H54 (cell line): ENCODE data around the gene ATXN1.
A peak's percentile ranks its signal among the peaks of the same experiment; 100 is the strongest.

Experiments
- DNase-seq: peaks from one replicate; pipeline ENCODE4 v3.0.0; 2011; ENCODE audit warnings: low spot score, mixed read lengths; ENCODE audit not compliant: insufficient read length
- FAIRE-seq: peaks from 3 replicates; lab custom pipeline; 2011; peaks lifted over from hg19 to GRCh38; lab: Jason Lieb, UNC
- POLR2A ChIP-seq: IDR thresholded peaks from 2 replicates; pipeline ENCODE4 v1.6.1; 2011; ENCODE audit warnings: low read depth, mild to moderate bottlenecking, low read length

ATXN1 gene

DNA sequence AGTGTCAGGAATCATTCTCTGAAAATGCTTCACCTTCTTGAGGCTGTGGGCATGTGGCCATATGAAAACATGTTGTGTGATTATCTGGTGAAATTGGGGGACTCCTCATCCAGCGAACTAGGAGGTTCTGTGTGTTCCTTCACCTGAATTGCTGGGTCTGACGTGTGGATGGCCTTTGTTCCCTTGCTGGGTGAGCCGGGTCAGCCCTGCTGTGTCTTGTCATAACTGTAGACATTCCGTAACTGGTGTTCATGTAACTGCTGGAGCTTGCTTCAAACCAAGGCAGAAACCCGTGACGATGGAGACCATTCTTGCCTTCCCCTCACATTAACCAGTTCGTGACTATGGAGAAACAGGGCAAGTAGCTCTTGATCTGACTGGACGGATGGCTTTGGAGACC is 399.4 kb downstream of the ATXN1 start:
- DNase-seq (no peak), FAIRE-seq (no peak)
- no peak for TF ChIP-seq POLR2A

- DNase-seq, result no peak
- TF ChIP-seq POLR2A, result no peak
- no peak for FAIRE-seq
Measured at GRCh38 chr6:16361121-16361520, 400.1 kb downstream of the ATXN1 start.

GRCh38 chr6:16360365-16360764 is 400.9 kb downstream of the ATXN1 start:
- no peak for DNase-seq

DNA sequence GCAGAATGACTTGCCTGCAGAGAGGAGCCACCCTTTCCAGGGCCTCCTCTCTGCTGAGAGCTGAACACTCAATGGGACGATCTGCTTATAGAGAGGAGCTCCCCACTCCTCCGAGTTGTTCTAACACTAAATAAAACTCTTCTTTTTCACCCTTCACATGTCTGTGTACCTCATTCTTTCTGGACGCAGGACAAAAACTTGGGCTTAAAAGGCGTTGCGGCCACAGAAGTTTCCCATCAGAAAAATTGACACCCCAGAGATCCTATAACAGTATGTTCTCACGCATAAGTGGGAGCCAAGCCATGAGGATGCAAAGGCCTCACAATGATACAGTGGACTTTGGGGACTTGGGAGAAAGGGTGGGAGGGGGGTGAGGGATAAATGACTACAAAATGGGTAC is 401.7 kb downstream of the ATXN1 start:
- TF ChIP-seq POLR2A, result no peak
- no peak for DNase-seq
- FAIRE-seq, result no peak

More at GRCh38 chr6:16360365-16360764, 400.9 kb downstream of the ATXN1 start:
- TF ChIP-seq POLR2A, result no peak
- no peak for FAIRE-seq

DNA sequence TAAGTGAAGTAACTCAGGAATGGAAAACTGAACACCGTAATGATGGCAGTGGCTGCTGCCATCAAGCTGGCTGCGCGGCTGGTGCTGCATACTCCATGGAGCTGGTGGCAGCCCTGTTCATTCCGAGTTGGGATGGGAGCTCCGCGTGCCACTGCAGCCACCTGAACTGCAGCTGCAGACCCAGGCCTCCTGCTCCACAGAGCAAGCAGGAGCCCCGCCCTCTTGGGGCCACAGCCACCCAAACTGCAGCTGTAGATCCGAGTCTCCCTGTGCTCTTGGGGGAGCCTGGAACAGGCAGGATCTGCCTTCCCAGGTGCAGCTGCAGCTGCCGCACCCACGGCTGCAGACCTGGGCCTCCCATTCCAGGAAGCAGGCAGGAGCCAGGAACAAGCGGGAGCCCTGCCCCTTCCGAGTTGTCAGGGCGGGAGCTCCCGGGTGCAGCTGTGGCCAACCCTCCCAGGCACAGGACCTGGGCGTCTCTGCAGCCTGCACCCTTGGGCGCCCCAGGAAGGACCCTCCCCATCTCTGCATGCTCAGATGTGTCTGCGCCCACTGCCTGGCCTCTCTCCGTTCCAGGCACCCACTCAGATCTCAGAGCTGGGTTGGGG is 402.6 kb downstream of the ATXN1 start:
- DNase-seq (no peak), FAIRE-seq (no peak)
- TF ChIP-seq POLR2A, result no peak

GRCh38 chr6:16355699-16356446 is 405.4 kb downstream of the ATXN1 start:
- TF ChIP-seq POLR2A, result no peak
- FAIRE-seq, result no peak
- peak; percentile 54 for DNase-seq

- no peak for FAIRE-seq
- DNase-seq, result no peak
Measured at GRCh38 chr6:16355238-16355637, 406.0 kb downstream of the ATXN1 start.

DNA sequence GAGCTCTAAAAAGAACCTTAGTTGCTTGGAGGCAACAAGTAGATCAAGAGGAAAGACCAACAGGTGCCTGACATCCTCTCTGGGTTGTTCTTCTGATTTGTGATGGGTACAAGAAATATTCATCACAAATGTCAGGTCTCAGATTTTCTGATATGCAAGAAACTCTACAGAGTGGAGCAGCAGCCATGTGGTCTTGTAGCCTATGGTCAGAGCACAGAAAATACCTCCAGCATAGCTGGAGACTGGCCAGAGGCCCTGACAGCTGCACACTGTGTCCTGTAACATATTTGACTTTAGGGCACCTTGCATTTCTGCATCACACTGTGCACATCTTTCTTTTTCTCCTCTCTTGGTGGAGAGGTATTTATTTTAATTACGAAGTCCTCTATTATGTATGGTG is 406.6 kb downstream of the ATXN1 start:
- no peak for DNase-seq
- TF ChIP-seq POLR2A, result no peak
- no peak for FAIRE-seq

More at GRCh38 chr6:16355238-16355637, 406.0 kb downstream of the ATXN1 start:
- TF ChIP-seq POLR2A, result no peak

DNA sequence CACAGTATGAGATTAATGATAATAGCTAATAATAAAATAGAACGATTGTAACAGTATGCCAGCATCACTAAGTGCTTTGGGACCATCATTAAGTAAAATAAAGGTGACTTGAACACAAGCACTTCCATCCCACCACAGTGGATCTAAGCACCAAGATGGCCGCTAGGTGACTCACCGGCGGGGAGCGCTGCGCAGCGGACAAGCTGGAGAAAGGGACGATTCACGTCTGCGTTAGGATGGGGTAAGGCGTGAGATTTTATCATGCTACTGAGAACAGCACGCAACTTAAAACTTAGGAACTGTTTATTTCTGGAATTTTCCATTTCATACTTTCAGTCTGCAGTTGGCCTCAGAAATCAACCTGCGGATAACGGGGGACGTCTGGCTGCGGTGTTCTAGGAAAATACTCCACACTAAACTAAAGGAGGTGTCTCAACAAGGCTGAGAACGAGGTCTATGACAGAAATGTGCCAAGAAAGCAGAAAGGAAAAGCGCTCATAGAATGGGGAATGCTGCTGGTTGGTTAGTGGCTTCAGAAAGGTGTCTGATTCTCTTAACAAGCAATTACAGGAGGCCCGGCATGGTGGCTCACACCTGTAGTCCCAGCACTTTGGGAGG is 408.3 kb downstream of the ATXN1 start:
- DNase-seq (no peak), FAIRE-seq (no peak)
- TF ChIP-seq POLR2A, result no peak

- DNase-seq (no peak), FAIRE-seq (no peak)
- TF ChIP-seq POLR2A, result no peak
Measured at GRCh38 chr6:16352258-16352635, 409.0 kb downstream of the ATXN1 start.

DNA sequence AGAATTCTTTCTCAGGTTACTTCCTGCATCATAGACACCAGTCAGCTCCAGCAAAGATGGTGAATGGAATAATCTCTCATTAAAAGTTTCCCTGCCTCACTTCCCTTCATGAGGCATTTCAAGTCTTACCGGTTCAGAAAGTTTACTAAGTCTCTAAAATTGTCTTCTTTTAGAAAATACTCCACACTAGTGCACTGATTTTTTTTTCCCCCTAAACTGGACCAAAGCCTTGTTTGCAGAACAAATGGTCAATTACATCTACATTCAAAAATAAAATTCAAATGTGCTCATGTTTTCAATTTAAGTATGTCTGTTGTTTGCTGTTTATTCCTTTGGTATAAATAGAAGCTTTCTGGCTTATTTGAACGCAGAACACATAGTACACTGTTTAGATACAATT is 411.7 kb downstream of the ATXN1 start:
- DNase-seq, result no peak
- FAIRE-seq, result no peak
- no peak for TF ChIP-seq POLR2A

GRCh38 chr6:16346831-16347230 is 414.4 kb downstream of the ATXN1 start:
- FAIRE-seq (no peak), DNase-seq (no peak)
- no peak for TF ChIP-seq POLR2A

- no peak for DNase-seq
- no peak for TF ChIP-seq POLR2A
- FAIRE-seq, result peak; percentile 45
Measured at GRCh38 chr6:16345449-16346330, 415.6 kb downstream of the ATXN1 start.

DNA sequence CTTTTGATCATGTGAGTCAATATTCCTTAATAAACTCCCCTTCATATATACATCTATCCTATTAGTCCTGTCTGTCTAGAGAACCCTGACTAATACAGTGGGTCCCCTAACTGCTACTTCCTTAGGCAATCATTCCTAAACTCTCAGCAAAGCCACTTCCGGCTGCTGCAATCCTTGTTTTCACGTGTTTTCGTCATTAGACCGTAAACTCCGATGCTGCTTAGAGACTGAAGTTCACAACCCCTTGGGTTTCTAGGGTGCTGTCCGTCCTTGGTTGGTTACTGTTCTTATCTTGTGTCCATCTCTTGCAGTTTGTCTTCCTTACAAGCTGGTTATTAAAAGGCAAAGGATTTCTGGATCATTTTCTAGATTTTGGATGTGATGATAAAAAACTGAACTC is 416.5 kb downstream of the ATXN1 start:
- TF ChIP-seq POLR2A, result no peak
- DNase-seq, result no peak
- no peak for FAIRE-seq

DNA sequence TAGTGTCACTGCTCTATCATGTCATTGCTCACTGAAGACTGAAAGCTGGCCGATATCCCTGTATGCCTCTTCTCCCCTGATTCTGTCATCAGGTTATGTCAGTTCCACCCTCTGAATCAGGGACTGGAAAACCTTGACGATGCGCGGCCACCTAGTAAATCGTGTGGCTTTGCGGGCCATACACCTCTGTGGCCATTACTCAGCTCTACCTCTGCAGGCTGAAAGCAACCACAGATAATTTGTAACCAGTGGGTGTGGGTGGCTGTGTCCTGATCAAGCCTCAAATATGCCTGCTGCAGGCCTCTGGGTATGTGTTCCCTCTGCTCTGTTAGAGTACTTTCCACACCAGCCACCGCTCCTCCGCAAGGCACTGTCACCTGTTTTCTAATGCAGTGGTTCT is 417.7 kb downstream of the ATXN1 start:
- no peak for DNase-seq
- no peak for FAIRE-seq
- no peak for TF ChIP-seq POLR2A
